GM12873 (cell line): ENCODE measurements around the gene CADM2.

Source experiments
- TF ChIP-seq, protein P1 (sequence below): IDR thresholded peaks from 2 replicates; pipeline ENCODE4 v1.5.1; 2012; ENCODE audit warnings: low read depth, mild to moderate bottlenecking, moderate library complexity, low read length, control low read depth; ENCODE audit not compliant: insufficient read depth; ENCODE audit errors: missing control alignments

CADM2 gene

DNA sequence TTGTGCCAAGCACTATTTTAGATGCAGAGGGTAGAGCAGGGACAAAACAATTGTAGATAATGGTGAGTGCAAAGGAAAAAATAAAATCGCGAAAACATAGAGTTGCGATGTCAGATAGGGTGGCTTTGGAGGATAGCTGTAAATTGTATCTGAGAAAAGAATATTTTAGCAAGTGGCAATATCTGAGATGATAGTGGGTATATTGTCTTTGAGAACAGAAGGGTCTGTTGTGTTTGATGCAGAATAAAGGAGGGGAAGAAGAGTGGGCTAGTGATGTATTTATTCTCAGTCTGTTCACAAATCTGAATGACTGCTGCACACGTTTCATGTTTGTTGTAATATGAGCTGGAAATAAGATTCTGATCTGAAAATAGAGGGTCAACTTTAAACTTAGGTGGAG is 396.8 kb downstream of the CADM2 start:
- TF ChIP-seq, protein P1, sequence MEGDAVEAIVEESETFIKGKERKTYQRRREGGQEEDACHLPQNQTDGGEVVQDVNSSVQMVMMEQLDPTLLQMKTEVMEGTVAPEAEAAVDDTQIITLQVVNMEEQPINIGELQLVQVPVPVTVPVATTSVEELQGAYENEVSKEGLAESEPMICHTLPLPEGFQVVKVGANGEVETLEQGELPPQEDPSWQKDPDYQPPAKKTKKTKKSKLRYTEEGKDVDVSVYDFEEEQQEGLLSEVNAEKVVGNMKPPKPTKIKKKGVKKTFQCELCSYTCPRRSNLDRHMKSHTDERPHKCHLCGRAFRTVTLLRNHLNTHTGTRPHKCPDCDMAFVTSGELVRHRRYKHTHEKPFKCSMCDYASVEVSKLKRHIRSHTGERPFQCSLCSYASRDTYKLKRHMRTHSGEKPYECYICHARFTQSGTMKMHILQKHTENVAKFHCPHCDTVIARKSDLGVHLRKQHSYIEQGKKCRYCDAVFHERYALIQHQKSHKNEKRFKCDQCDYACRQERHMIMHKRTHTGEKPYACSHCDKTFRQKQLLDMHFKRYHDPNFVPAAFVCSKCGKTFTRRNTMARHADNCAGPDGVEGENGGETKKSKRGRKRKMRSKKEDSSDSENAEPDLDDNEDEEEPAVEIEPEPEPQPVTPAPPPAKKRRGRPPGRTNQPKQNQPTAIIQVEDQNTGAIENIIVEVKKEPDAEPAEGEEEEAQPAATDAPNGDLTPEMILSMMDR = no peak

- TF ChIP-seq, protein P1 = peak; percentile 55
Measured at GRCh38 chr3:85360742-85361387, 402.1 kb downstream of the CADM2 start.

DNA sequence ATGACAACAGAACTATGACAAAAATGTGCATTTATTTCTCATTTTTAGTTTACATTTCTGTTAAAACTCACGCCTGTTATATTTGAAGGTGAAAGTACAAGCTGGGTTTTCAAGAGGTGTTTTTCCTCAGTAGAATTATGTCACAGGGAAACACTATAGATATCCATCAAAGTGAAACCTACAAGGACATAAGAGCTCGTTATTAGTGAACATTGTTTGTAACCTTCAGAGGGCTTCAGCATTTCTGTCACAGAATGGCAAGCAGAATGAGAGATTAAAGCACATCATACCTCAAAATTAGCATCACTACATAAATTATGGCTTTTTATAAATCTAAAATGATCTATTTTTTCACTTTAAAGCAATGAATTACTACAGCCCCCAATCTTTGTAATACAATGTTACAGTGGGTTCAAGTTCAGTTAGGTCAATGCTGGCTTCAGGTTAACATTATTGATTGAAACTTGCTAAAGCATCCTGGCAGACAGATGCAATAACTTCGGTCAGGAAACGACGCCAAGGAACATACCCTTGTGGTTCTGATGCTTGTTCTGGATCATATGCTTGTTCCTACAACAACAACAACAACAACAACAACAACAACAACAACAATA is 405.6 kb downstream of the CADM2 start:
- TF ChIP-seq, protein P1 = no peak

DNA sequence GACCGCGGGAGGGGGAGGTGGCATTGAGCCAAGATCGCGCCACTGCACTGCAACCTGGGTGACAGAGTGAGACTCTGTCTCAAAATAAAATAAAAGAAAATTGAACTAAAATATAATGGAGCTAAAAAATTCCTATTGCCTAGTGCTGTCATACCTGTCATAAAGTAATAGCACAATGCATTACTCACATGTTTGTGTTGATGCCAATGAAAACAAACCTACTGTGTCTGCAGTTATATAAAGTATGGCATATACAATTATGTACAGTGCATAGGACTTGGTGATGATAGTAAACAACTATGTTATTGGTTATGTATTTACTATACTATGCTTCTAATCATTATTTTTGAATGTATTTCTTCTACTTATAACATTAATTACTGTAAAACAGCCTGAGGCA is 411.6 kb downstream of the CADM2 start:
- TF ChIP-seq, protein P1 = no peak

DNA sequence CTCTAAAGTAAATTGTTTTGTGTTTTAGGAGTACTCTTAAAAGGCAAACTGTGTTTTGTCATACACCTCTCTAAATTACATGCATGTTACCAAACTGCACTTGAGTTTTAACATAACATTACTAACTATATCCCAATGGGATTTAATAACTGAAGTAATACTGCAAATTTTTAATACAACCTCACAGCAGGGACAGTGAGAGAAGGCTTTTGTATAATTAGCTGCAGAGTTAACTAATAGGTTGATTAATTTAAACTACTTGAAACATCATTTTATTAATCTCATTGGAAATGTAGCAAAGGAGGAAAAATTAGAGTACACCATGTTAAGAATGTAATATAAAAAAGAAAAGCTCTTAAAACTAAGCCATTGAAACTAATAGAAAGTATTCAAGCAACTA is 417.3 kb downstream of the CADM2 start:
- TF ChIP-seq, protein P1 = no peak

DNA sequence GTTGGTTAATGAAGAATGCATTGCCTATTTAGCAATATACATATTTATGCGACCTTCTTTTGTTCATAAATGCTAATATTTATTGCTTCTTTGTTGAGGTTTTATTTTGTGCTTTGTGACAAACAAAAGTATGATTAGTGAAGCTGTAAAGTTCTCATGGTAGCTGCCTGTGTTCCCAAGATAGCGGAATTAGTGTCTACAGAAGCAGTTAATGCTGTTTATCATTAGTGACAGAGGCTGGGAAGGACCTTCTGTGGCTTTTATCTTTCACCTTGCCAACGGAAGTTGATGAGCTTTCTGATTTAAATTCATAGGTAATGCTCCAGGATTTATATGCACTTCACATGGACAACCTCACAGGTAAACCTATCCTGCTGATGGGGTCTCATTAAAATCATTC is 418.3 kb downstream of the CADM2 start:
- TF ChIP-seq, protein P1 = no peak

DNA sequence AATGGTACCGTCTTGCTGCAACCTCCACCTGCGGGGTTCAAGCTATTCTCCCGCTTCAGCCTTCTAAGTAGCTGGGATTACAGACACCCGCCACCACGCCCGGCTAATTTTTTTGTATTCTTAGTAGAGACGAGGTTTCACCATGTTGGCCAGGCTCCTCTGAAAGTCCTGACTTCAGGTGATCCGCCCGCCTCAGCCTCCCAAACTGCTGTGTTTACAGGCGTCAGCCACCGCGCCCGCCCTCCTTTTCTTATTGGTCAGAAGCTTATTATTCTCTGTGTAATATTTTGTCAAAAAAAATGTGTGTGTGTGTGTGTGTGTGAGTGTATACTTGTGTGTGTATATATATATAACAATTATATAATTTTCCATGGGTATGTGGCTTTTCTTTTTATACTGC is 425.6 kb downstream of the CADM2 start:
- TF ChIP-seq, protein P1 = no peak
